ENCODE measurements around the gene PLA2R1. TPM values are rescaled to one million over a fixed set of nuclear protein-coding genes. Genes with fewer than 3 reads are reported as not detected.

Gene PLA2R1
- polyA plus RNA-seq, 1 of the 3 experiments (the other 2 are of a cell fraction): not detected

DNA sequence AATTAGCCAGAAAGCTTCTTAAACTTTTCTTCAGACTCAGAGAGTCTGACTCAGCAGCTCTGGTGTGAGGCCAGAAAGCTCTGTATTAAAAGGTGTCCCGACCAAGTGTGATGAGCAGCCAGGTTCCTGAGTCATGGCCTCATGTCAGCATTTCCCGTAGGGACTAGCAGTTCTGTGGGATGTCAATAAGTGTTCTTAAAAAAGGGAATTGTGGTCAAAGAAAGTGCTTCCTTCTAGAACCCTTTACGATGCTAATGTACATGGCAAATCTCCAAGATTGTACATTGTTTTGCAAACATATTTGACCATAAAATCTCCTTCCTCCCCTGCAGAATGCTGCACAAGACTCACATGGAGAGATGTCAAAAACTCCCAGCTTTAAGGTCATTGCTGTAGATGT is 80.1 kb downstream of the PLA2R1 start:
- Histone ChIP-seq H3K27ac (ENCODE audit: low read depth in 2 of 2, low read length in 1 of 2) (peak overlapping the region in 1 of 2 experiments; percentile 50; a peak in 2 of 4 replicates), H3K4me2 (no peak overlapping the region), H3K4me3 (ENCODE audit: low read depth in 2 of 2, low read length in 1 of 2) (no peak overlapping the region), H3K27me3 (ENCODE audit: insufficient read depth) (peaks cover 4% of the 10 kb centered on the region; the same call in 1 of the 2 replicates), H3K36me3 (replicated peaks in 1 of 2; ENCODE audit: control insufficient read depth in 1 of 2, insufficient read depth in 2 of 2, low read length in 1 of 2) (no peaks in the 10 kb centered on the region), H3K79me2 (ENCODE audit: insufficient read depth) (no peaks in the 10 kb centered on the region), H3K9me3 (no peaks in the 10 kb centered on the region), H3K9ac (no peak overlapping the region), H3F3A (replicated peaks; ENCODE audit: insufficient read depth) (no peaks in the 10 kb centered on the region), H4K20me1 (ENCODE audit: insufficient read depth) (no peaks in the 10 kb centered on the region), H3K9me2 (no peaks in the 10 kb centered on the region), H3K4me1 (ENCODE audit: control insufficient read depth in 1 of 2, insufficient read depth in 2 of 2, low read depth in 1 of 2, low read length in 1 of 2) (no peaks in the 10 kb centered on the region; a peak in 1 of 4 replicates), H2AFZ (ENCODE audit: low read depth) (no peak overlapping the region)
- ChIA-PET CTCF (interaction anchor here (1.8 kb wide), 1 partner anchor 15 kb away, joined by 6 read pairs; no protein-coding TSS in a partner anchor), POLR2A (no interaction called here)
- DNase-seq: no peak
- TF ChIP-seq, protein P1, sequence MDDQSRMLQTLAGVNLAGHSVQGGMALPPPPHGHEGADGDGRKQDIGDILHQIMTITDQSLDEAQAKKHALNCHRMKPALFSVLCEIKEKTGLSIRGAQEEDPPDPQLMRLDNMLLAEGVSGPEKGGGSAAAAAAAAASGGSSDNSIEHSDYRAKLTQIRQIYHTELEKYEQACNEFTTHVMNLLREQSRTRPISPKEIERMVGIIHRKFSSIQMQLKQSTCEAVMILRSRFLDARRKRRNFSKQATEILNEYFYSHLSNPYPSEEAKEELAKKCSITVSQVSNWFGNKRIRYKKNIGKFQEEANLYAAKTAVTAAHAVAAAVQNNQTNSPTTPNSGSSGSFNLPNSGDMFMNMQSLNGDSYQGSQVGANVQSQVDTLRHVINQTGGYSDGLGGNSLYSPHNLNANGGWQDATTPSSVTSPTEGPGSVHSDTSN (IDR thresholded peaks at IDR 0.05): peak; percentile 17; the same call in 1 of the 2 replicates
- TF ChIP-seq POLR2AphosphoS5 (IDR thresholded peaks at IDR 0.05; ENCODE audit: low read depth, low read length) (no peak), GATA2 (CRISPR knock-in tag; IDR thresholded peaks at IDR 0.05) (no peak), JUND (IDR thresholded peaks at IDR 0.05) (0 out of 2 replicates have a peak, but pooled peaks have one; percentile 28)
- WGBS (ENCODE audit: low lambda C conversion rate): 37% methylated on average over 3 of the region's 3 CpGs

- H3K79me2 ChIP-seq (ENCODE audit: insufficient read depth): no peaks in the 10 kb centered on the region
- no peak overlapping the region for H3K9ac ChIP-seq
- H3K27ac ChIP-seq (ENCODE audit: low read depth in 2 of 2, low read length in 1 of 2): no peak overlapping the region
- H3K9me2 ChIP-seq: no peaks in the 10 kb centered on the region
- ChIA-PET CTCF (interaction anchor here (1.3 kb wide), 1 partner anchor 9 kb away, joined by 5 read pairs; no protein-coding TSS in a partner anchor), POLR2A (no interaction called here)
- no peak for TF ChIP-seq RXRA (IDR thresholded peaks at IDR 0.05; ENCODE audit: borderline replicate concordance, low read depth)
- TF ChIP-seq, protein P1 (IDR thresholded peaks at IDR 0.05): no peak
- TF ChIP-seq GATA2 (CRISPR knock-in tag; IDR thresholded peaks at IDR 0.05): no peak
- no peak for TF ChIP-seq ELF1 (IDR thresholded peaks at IDR 0.05)
- TF ChIP-seq JUND (IDR thresholded peaks at IDR 0.05): no peak
- no peak for TF ChIP-seq USF1 (IDR thresholded peaks at IDR 0.05; ENCODE audit: borderline replicate concordance, low read depth)
- TF ChIP-seq NFIC (IDR thresholded peaks at IDR 0.05; ENCODE audit: borderline replicate concordance): no peak
- TF ChIP-seq, protein P2, sequence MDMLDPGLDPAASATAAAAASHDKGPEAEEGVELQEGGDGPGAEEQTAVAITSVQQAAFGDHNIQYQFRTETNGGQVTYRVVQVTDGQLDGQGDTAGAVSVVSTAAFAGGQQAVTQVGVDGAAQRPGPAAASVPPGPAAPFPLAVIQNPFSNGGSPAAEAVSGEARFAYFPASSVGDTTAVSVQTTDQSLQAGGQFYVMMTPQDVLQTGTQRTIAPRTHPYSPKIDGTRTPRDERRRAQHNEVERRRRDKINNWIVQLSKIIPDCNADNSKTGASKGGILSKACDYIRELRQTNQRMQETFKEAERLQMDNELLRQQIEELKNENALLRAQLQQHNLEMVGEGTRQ (IDR thresholded peaks at IDR 0.05; ENCODE audit: borderline replicate concordance, low read depth, low read length): no peak
- no peak for TF ChIP-seq FOXJ3 (CRISPR knock-in tag; IDR thresholded peaks at IDR 0.05)
- no peak for TF ChIP-seq SMC3 (IDR thresholded peaks at IDR 0.05; ENCODE audit: low read depth, low read length)
- TF ChIP-seq GABPA (IDR thresholded peaks at IDR 0.05; ENCODE audit: low read depth): no peak
- TF ChIP-seq FOXM1 (IDR thresholded peaks at IDR 0.05; ENCODE audit: low read depth): no peak
- no peak for TF ChIP-seq RAD21 (IDR thresholded peaks at IDR 0.05; ENCODE audit: low read length)
- TF ChIP-seq TEAD4 (IDR thresholded peaks at IDR 0.05; ENCODE audit: borderline replicate concordance, insufficient read depth): no peak
- no peak for TF ChIP-seq SIN3A (IDR thresholded peaks at IDR 0.05; ENCODE audit: borderline replicate concordance, low read depth, low read length)
- TF ChIP-seq CHD2 (IDR thresholded peaks at IDR 0.05; ENCODE audit: low read length, partially characterized antibody): no peak
- no peak for TF ChIP-seq TAF1 (IDR thresholded peaks at IDR 0.05; ENCODE audit: borderline replicate concordance, low read depth, low read length)
- no peak for TF ChIP-seq CTCF (IDR thresholded peaks at IDR 0.05)
- no peak for TF ChIP-seq YY1 (IDR thresholded peaks at IDR 0.05; ENCODE audit: low read depth)
- no peaks in the 10 kb centered on the region for H3K9me3 ChIP-seq
- H3K4me3 ChIP-seq (ENCODE audit: low read depth in 2 of 2, low read length in 1 of 2): no peak overlapping the region
- no peaks in the 10 kb centered on the region for H4K20me1 ChIP-seq (ENCODE audit: insufficient read depth)
- DNase-seq: no peak
- H3K27me3 ChIP-seq (ENCODE audit: insufficient read depth): peaks cover 4% of the 10 kb centered on the region; the same call in 1 of the 2 replicates
- WGBS (ENCODE audit: low lambda C conversion rate): 66% methylated on average over 5 of the region's 5 CpGs
- no peak overlapping the region for H2AFZ ChIP-seq (ENCODE audit: low read depth)
- no peaks in the 10 kb centered on the region for H3F3A ChIP-seq (replicated peaks; ENCODE audit: insufficient read depth)
- H3K4me1 ChIP-seq (ENCODE audit: control insufficient read depth in 1 of 2, insufficient read depth in 2 of 2, low read depth in 1 of 2, low read length in 1 of 2): no peaks in the 10 kb centered on the region
- H3K4me2 ChIP-seq: no peak overlapping the region
- H3K36me3 ChIP-seq (replicated peaks in 1 of 2; ENCODE audit: control insufficient read depth in 1 of 2, insufficient read depth in 2 of 2, low read length in 1 of 2): no peaks in the 10 kb centered on the region
Measured at GRCh38 chr2:159976527-159977160, 85.8 kb downstream of the PLA2R1 start.

Measured in SK-N-SH (cell line).